Ishikawa (cell line): ENCODE data around the gene MC2R.

Source experiments
- CREB1 ChIP-seq: IDR thresholded peaks from 2 replicates; pipeline ENCODE4 v1.6.1; 2012; ENCODE audit warnings: low read depth
- EGR1 ChIP-seq: IDR thresholded peaks from 2 replicates; pipeline ENCODE4 v1.6.1; 2012
- EP300 ChIP-seq: IDR thresholded peaks from 2 replicates; pipeline ENCODE4 v1.6.1; 2012; ENCODE audit warnings: borderline replicate concordance
- FOXM1 ChIP-seq: IDR thresholded peaks from 2 replicates; pipeline ENCODE4 v1.6.1; 2012; ENCODE audit warnings: low read depth, borderline replicate concordance
- MAX ChIP-seq: IDR thresholded peaks from 2 replicates; pipeline ENCODE4 v1.6.1; 2012
- NFIC ChIP-seq: IDR thresholded peaks from 2 replicates; pipeline ENCODE4 v1.6.1; 2012
- RAD21 ChIP-seq: IDR thresholded peaks from 2 replicates; pipeline ENCODE4 v1.6.1; 2012; ENCODE audit warnings: low read depth
- TEAD4 ChIP-seq: IDR thresholded peaks from 2 replicates; pipeline ENCODE4 v1.6.1; 2012
- ZBTB7A ChIP-seq: IDR thresholded peaks from 2 replicates; pipeline ENCODE4 v1.6.1; 2012; ENCODE audit warnings: low read depth
- TF ChIP-seq, protein P1 (sequence below): IDR thresholded peaks from 2 replicates; pipeline ENCODE4 v1.6.1; 2012

GRCh38 chr18:13910986-13911385, 4.3 kb downstream of the MC2R start:
- TF ChIP-seq NFIC (no peak), TEAD4 (no peak), MAX (no peak), EGR1 (no peak), EP300 (no peak), ZBTB7A (no peak), CREB1 (no peak), FOXM1 (no peak), RAD21 (no peak)
- TF ChIP-seq, protein P1, sequence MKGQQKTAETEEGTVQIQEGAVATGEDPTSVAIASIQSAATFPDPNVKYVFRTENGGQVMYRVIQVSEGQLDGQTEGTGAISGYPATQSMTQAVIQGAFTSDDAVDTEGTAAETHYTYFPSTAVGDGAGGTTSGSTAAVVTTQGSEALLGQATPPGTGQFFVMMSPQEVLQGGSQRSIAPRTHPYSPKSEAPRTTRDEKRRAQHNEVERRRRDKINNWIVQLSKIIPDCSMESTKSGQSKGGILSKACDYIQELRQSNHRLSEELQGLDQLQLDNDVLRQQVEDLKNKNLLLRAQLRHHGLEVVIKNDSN, result no peak
